GM19452 (cell line): ENCODE data around the gene CDHR1.
"Not testable (repeated sequence)": the region's sequence is repeated elsewhere in the genome, so short reads cannot be mapped to it uniquely, and the experiment has no call there.

Experiments
- ATAC-seq: cut with Tn5 transposase; IDR thresholded peaks from one replicate; pipeline ENCODE4 v1.9.1; 2021; ENCODE audit not compliant: unreplicated experiment

The CDHR1 gene

DNA sequence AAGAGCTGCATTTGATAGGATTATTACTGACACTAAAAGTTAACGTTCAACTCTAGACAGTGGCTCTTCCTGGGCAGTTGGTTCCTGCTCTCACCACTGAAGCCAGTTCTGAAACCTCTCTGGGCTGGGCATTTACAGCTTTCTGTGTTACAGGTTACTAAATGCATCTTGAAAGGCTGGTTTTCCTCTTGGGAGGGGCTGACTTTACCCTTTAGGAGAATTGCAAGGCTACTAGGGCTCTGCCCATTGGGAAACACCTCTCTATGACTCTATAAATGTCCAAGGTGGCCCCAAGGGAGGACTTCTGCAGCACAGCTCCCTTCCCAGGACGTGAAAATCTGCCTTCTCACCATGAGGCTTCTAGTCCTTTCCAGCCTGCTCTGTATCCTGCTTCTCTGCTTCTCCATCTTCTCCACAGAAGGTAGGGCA, 20.8 kb upstream of the CDHR1 start, which contains the start of gene GPR15LG:
Gene GPR15LG, plus strand, starts transcription at position 301 of the 429 bp plus-strand sequence. Its CDS starts 51 bp downstream, at position 352.
- ATAC-seq: peak; percentile 35

DNA sequence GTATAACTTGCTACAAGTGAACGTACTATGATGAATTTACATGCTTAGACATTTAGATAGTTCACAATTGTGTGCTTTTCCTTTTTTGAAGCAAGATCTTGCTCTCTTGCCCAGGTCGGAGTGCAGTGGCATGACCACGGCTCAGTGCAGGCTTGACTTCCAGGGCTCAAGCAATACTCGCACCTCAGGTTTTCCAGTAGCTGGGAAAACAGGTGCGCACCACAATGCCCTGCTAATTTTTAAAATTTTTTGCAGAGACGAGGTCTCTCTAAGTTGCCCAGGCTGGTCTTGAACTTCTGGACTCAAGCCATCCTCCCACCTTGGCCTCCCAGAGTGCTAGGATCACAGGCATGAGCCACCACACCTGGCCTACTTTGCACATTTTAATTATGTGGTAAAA, 18.9 kb upstream of the CDHR1 start:
- ATAC-seq: no peak

DNA sequence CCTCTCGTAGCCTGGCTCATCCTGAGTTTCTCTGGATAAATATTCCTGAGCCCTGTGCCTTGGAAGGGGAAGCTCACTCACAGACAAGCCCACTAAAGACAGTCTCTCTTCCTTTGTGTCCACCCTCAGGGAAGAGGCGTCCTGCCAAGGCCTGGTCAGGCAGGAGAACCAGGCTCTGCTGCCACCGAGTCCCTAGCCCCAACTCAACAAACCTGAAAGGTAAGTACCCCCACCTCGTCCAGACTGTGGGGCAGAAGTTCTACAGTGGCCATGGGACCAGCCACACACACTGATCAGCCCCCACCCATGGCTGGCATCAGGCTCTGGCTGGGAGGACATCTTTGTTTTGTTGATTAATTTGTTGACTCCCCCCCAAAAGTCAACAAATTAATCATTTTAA, 18.0 kb upstream of the CDHR1 start:
- ATAC-seq: no peak

DNA sequence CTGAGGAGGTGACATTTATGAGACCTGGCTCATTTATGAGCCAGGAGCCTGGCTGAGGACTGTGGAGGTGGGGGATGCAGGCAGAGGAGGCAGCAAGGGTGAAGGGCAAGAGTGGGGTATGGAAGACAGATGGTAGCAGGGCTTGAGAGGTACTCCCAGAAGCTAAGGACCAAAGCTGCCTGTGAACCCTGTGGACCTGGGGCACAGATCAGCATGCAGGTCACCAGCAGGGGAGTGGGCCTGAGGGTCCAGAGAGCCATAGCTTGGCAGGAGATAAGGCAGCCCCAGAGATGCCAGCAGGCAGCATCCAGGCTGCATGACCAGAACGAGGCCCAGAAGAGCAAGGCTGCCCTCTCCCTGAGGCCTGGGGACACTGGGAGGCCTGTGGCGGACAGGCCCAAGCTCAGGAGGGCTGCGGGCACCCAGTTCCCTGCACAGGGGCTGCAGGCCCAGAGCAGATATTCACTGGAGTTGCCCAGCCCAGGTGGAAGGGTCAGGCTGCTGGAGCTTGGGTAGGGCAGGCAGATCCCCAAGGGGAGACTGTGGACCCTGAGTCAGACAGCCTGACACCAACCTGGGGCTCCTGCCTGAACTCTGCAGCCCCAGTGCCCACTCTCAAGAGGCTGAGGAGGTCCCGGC, 17.4 kb upstream of the CDHR1 start:
- ATAC-seq: no peak

DNA sequence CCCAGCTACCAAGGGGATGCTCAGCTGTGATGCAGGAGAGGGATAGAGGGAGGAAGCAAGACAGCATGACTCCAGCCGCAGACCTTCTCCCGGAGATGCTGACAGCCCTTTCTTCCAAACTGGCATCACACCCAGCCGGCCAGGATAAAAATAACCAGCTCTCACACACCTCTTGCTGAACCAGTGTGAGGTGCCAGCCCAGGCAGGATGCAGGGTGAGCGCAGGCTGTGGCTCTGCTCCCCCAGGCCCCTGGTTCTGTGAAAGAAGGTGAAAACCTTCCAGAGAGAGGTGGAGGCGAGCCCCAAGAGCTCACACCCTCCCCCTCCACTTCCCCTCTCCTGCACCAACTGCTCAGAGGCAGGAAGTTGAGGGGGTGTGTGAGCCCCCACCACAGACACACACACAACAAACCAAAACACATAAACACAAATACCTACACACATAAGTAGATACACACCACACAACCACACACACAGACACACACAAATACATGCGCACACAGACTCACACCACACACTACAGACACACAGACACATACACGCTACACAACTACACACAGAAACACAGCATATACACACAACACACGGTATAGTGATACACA, 16.7 kb upstream of the CDHR1 start:
- peak; percentile 46 for ATAC-seq

DNA sequence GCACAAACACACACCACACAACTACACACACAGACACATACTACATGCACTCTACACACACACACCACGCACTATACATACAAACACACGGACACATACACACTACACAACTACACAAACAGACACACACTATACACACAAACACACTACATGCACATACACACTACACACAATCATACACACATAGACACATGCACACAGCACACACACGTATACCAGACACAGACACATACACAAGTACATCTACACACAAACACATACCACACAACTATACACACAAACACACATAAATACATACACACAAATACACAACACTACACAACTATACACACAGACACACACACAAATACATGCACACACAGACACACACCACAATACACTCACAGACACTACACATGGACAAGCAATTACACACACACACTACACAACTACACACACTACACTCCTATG, 16.2 kb upstream of the CDHR1 start:
- no peak for ATAC-seq

DNA sequence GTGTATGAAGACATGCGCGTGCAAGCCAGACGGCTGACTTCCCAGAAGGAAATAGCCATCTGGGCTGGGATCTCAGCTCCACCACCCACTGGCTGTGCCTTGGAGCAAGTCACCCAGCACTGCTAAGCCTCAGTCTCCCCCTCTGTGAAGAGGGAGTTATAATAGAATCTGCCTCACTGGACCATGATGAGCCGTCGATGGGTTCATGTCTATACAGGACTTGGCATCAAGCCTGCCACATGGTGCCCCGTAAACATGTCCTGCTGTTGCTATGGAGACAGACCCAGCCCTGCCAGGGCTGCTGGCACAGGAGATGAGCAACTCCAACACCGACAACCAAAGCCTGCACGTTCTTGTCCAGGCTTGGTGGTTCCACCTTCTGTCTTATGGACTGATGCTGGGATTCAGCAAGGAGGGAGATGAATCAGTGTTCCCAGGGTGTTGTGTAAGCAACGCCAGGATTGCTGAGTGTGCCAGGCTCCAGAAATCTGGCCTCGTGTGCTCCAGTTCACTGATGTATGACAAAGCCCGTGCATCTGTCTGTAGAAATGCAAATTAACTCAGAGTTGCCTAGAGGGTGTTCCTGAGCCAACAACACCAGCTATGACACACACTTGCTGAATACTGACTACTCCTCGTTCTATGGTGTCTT, 15.2 kb upstream of the CDHR1 start:
- ATAC-seq: peak; percentile 86

DNA sequence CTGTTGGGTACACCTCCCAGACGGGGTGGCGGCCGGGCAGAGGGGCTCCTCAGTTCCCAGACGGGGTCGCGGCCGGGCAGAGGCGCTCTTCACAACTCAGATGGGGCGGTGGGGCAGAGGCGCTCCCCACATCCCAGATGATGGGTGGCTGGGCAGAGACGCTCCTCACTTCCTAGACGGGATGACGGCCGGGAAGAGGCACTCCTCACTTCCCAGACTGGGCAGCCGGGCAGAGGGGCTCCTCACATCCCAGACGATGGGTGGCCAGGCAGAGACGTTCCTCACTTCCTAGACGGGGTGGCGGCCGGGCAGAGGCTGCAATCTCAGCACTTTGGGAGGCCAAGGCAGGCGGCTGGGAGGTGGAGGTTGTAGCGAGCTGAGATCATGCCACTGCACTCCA, 14.0 kb upstream of the CDHR1 start:
- ATAC-seq: not testable (repeated sequence)

DNA sequence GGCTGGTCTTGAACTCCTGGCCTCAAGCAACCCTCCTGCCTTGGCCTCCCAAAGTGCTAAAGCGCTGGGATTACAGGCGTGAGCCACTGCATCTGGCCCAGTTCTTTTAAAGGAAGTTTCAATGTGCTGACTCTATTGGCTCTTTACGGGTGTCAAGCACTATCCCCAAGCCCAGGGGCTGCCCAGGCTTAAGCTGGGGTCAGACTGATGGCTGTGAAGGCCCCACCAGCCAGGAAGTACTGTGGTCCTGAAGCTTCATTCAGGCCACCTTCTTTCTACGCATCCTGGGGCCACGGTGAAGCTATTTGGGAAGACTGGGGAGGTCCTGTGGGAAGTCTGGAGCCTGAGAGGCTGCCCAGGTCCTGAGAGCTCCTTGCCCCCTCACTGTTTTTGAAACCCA, 12.7 kb upstream of the CDHR1 start:
- ATAC-seq: no peak

DNA sequence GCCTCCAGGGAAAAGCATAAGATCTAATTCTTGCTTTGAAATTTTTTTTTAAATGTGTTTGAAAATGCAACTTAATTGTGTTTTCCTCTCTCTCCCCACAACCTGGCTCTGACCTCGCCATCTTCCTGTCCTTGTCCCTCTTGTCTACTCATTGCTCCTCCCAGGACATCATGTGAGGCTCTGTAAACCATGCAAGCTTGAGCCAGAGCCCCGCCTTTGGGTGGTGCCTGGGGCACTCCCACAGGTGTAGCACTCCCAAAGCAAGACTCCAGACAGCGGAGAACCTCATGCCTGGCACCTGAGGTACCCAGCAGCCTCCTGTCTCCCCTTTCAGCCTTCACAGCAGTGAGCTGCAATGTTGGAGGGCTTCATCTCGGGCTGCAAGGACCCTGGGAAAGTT, 9.8 kb upstream of the CDHR1 start:
- ATAC-seq: no peak

DNA sequence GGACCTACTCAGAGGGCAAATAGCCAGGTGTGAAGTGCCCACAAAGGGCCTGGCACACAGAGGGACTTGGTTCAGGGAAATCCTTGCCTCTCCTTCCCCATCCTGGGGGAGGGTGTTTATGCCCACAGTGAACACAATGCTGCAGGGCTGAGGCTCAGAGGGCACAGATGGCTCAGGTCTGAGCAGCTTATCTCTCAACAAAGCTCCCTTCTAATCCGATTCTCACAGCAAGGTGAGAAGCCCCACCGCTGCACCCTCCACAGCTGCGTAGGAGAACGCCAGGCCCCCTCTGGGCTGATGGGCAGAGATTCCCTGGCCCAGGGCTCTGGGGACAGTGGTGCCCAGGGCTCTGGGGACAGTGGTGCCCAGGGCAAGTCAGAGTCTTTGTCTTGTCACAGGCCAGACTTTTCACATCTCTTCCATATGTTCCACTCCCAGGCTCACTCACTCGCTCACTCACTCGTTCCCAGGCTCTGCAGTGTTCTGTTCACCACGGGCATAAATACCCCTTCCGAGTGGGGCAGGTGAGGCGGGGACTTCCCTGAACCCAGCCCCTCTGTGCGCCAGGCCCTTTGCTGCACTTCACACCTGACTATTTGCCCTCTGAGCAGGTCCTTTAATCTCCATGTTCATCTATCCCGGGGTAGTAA, 8.7 kb upstream of the CDHR1 start:
- no peak for ATAC-seq

DNA sequence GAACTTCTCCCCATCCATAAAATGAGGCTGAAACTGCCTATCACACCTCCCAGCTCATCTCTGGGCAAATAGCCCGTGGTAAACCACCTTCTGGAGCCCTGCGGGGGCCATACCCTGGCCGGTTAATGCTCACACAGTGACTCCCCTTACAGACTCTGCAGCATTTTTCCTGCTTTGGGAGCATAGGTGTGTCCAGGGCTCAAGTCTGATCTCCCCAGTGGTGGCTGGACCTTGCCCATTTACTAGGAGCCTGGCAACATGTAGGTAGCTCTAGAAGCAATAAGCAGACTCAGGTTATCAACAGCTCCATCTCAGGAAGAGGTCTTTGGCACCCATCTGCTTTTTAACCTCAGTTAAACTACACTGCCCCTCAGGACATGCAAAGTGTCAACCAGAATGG, 5.5 kb upstream of the CDHR1 start:
- no peak for ATAC-seq

DNA sequence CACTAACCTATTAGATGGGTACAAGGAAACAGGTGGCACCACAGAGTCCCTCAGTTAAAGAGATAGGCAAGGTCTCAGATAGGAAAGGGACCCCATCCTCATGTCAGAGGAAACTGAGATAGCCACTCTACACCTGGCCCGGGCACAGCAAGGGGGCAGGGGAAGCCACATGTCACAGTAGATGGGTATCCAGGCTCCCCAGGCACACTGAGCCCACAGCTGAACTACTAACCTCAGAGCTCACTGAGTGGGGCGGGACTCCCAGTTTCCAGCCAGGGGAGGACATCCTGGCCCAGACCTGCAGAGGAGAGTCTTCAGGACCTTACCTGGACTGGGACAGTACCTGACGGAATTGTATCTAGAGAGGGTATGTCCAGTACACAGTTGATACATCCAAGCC, 3.7 kb upstream of the CDHR1 start:
- ATAC-seq: no peak

DNA sequence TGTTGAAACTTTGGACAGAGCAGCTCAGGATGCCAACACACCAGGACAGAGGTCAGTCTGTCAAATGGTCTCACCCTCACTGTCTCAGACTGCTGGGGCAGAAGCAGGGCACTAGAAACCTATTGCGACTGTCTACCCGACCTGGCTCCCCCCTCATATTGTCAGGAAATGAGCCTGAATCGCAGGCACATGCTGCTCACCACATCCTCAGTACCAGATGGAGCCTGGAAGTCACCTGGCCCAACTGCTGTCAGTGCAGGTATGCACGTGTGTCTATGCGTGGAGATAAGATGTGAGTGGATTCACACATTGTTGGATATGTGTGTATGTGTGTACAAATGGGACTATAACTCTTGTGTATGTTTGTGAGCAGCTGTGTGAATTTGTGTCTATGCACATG, 3.2 kb upstream of the CDHR1 start:
- ATAC-seq: no peak

DNA sequence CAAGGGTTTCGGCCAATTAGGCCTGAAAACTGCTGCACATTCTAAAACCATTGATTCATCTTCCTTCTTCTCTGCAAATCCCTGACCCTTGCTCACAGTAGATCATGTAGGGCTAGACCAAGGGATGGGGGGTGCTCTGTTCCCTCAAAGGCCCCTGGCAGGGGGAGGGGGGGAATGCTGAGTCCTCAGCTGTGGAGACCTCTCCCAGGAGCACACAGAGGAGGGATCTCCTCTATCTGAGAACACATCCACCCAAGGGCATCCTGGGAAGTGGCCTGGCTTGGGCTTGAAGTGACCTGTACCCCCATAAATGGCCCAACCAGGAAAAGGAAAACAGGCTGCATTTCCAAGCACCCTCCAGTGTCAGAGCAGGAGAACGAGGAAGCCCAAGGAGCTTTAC, 1.0 kb upstream of the CDHR1 start:
- no peak for ATAC-seq

DNA sequence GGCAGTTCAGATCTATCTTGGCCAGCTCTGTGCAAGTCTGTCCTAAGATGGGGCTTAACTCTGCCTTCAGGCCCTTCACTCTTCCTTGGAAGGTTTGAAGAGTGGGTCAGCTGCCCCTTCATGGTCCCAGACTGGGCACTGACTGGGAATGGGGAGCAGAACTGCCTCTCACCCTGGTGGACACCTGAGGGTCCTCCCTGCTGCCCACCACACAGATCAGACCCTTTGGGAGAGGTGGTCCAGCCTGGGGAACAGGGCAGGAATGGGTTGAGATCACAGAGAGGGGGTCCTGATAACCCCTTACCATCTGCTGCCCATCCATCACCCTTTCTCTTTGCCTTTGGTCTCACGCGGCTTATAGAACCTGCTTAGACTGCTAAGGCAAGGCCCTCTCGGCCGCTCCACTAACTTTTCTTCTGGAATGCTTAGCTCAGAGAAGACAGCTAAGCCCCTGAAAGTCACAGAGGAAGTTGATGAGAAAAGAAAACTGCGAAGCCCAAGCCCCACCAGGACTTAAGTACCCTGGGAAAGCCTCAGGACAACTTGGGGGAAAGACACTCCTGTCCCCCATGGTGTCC, 402 bp upstream of the CDHR1 start:
- no peak for ATAC-seq

DNA sequence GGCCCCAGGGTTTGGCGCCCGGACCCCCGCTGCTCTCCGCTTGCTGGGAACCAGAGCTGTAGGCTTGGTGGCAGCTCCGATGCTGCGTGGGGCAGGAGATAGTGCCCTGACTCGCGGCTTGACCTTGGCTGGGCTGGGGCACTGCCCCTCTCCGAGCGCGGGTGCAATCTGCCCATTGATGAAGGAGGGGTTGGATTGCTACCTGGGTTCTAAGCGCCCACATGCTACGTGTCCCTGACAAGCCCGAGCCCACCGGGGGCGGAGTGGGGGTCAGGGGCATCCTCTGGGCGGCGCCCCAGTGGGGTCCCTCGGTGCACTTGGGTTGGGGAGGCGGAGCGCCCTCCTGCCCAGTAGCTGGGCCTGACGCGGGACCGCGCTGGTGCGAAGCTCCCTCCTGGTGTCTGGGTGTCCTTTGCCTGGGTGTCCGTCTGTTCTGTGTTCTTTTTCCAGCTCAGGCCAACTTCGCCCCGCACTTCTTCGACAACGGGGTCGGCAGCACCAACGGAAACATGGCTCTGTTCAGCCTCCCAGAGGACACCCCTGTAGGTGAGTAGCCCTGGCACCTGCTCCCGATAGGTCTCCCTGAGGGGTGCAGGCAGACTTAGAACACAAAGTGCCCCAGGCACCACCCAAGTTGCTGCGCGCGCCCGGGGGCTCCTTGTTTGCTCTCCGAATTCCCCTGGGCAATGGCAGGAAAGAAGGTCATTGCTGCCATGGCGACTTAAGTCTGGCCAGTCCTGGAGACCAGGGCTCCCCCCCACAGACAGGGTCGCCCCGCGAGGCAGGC, 900 bp downstream of the CDHR1 start:
- no peak for ATAC-seq

DNA sequence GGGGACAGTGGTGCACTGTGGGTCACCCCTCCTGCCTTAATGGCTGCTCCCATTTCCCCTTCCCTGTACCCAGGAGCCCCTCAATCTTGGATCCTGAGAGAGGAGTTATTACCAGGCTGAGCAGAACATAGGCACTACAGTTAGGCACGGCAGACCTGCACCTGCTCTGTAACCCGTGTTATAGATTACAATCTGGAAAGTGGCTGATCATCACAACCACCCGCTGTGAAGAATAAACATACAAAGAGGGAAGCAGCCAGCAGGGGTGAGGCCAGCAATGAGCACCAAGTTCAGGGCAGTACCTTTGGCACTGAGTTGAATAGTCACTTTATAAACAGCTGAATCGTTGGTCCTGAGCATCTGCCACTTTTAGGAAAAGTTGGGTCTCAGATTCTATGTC, 1.7 kb downstream of the CDHR1 start:
- ATAC-seq: no peak

DNA sequence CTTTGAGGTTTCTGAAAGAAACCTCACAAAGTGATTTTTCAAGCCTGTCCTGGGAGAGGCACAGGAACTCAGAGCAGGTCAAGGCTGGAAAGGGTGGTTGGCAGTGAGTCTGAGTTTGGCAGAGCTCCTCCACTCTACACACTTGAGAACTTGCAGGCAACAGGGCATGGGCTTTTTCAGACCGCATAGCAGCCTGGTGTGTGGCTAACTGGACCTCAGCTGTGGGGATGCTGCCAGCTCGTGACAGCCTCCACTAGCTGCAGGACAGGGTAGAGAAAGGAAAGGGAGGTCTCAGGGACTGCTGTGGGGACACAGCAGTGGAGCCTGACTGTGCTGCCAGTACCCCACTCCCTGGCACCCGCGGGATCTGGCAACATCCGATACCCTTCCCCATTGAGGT, 2.6 kb downstream of the CDHR1 start:
- no peak for ATAC-seq

DNA sequence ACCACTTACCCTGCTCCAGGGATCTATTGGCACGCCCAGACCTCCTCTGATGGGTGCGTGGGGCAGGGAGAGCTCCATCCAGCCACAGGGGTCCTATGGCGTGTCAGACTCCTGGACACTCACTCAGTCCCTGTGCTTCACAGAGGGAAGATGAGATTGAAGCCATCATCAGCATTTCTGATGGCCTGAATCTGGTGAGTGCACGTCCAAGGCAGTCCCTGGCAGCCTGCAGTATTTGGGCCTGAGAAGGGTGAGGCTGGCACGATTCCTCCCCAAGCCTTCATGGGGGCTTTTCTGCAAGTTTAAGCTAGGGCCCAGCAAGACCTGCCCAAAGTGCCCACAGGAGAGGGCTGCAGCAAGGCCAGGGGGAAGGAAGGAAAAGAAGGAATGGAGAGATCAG, 3.3 kb downstream of the CDHR1 start:
- no peak for ATAC-seq
